WI38 (cell line): Measurements from ENCODE around the gene ABLIM1.

Source experiments
- H3K4me3 ChIP-seq: 2 replicates; pipeline ENCODE4 v1.5.1; 2011; ENCODE audit warnings: low read depth, mild to moderate bottlenecking, control low read depth, low read length
- TF ChIP-seq, protein P1 (sequence below): IDR thresholded peaks from 2 replicates; pipeline ENCODE4 v1.5.1; 2012; ENCODE audit warnings: low read depth, mild to moderate bottlenecking, control low read depth, low read length

Gene ABLIM1

DNA sequence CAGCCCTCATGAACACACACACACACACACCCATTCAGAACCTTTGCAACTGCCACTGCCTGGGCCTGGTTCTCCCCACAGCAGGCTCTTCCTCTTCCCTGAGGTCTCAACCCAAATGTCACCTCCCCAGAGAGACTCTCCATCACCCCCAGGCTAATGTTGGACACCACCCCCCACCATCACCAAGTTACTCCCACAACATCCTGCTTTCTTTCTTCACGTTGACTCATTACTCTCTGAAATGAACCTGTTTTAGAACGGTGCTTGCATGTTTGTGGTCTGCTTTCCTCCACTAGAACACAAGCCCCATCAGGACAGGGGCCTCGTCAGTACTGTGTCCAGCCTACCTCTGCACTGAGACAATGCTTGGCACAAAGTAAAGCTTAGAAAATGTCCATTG is 269.8 kb downstream of the ABLIM1 start:
- TF ChIP-seq, protein P1, sequence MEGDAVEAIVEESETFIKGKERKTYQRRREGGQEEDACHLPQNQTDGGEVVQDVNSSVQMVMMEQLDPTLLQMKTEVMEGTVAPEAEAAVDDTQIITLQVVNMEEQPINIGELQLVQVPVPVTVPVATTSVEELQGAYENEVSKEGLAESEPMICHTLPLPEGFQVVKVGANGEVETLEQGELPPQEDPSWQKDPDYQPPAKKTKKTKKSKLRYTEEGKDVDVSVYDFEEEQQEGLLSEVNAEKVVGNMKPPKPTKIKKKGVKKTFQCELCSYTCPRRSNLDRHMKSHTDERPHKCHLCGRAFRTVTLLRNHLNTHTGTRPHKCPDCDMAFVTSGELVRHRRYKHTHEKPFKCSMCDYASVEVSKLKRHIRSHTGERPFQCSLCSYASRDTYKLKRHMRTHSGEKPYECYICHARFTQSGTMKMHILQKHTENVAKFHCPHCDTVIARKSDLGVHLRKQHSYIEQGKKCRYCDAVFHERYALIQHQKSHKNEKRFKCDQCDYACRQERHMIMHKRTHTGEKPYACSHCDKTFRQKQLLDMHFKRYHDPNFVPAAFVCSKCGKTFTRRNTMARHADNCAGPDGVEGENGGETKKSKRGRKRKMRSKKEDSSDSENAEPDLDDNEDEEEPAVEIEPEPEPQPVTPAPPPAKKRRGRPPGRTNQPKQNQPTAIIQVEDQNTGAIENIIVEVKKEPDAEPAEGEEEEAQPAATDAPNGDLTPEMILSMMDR: no peak
- no peak overlapping the region for H3K4me3 ChIP-seq

DNA sequence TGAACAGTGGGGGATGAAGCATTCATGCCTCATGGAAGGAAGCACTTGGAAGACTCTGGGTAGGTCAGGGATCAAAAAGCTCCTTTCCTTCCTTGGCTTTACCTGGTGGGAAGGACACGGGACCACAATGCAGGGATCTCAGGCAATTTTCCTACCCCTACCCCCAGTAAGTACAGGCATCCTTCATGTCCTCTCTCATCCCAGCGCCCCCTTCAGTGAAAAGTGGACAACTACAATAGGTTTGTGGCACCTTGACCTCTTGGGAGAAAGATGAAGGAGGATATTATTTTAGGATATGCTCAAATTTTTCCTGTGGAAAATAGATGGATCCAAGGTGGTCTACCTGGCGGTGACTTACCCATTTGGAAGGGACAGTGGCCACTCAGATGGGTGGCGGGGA is 270.3 kb downstream of the ABLIM1 start:
- no peak overlapping the region for H3K4me3 ChIP-seq
- TF ChIP-seq, protein P1: no peak

DNA sequence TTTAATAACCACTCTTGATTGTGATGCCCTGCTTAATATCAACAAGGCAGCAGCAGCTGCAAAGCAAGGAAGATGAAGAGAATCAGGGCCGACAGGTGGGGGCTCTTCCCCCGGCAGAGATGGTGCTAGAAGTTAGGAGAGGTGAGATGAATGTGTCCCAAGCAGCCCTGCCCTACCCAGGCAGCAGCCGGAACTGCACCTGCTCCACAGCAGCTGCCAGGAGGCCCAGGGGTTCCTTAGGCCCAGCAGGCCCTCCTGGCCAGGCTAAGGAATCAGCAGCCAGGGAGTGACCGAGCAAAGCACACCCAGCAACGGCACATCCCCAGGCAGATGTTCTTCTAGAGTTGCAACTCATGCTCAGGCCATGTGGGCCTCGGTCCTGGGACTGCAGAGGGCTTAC is 271.6 kb downstream of the ABLIM1 start:
- TF ChIP-seq, protein P1: no peak
- H3K4me3 ChIP-seq: no peak overlapping the region

DNA sequence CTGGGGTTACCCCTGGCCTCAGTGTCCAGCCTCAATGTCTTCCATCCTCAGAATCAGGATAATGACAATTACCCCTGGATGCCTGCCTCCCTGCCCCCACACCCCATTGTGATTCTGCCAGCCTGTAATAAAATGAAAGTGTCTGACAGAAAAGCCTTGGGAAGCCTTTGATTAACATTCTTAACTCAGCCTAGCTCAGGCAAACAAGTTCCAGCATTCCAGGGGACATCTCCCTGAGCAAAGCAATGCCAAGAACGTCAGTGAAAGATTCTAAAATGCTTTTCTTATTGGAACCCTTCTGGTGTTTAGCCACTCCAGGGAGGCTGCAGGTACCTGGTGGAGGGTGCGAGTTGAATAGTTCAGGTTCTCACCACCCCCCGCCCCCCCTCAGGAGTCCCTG is 272.5 kb downstream of the ABLIM1 start:
- H3K4me3 ChIP-seq: no peak overlapping the region
- TF ChIP-seq, protein P1: no peak

DNA sequence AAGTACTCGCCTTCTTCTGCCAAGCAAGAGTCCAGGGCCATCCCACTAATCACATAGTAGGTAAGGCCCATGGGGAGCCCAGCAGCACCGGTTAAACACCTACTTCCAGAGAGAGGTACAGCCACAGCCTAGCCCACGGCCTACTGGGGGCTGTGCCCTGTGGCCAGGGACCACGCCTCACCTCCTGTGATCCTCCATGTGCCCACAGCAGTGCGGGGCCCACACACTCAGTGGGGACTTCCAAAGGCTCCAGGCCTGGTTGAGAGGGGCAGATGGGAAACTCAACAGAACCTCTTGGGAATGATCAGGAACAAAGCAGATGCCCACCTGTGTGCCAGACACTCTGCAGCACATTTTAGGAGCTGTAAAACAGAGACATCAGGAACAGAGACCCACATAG is 273.5 kb downstream of the ABLIM1 start:
- H3K4me3 ChIP-seq: no peak overlapping the region
- TF ChIP-seq, protein P1: no peak

DNA sequence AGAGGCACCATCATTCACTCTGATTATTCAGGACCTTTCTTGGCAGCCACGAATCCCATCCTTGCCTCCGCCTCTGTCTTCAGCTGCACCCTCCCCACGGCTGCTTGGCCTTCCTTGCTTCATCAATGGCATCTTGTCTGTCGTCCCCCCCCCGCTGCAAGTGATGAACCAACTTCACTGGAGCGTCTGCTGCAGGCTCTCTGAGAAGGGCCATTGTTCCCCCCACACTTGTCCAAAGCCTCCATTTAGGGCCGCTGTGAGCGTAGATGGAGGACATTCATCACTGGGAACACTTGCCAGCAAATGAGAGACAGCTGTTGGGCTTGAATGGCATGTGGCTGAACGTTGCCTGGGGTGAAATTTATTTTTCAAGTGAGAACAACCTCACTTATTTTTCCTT is 273.9 kb downstream of the ABLIM1 start:
- H3K4me3 ChIP-seq: no peak overlapping the region
- TF ChIP-seq, protein P1: no peak
